Trophoblast cell (in vitro differentiated cells and primary cell): ENCODE measurements around the gene TLE3.

Source experiments
- DNase-seq, 2 donors: peaks; one replicate each; pipeline ENCODE4 v3.0.0-alpha.2; 2016
- H2AFZ ChIP-seq: 2 replicates; pipeline ENCODE4 v1.6.1; 2013; ENCODE audit warnings: low read length, moderate library complexity, mild to moderate bottlenecking; ENCODE audit not compliant: insufficient read depth, poor library complexity
- H2AK5ac ChIP-seq: 2 replicates; pipeline ENCODE4 v1.6.1; 2013; ENCODE audit warnings: mild to moderate bottlenecking, low read length
- H2BK120ac ChIP-seq: 2 replicates; pipeline ENCODE4 v1.6.1; 2013; ENCODE audit warnings: low read length, mild to moderate bottlenecking, moderate library complexity; ENCODE audit not compliant: insufficient read depth, poor library complexity
- H2BK12ac ChIP-seq: 2 replicates; pipeline ENCODE4 v1.6.1; 2013; ENCODE audit warnings: mild to moderate bottlenecking, low read length, moderate library complexity
- H2BK5ac ChIP-seq: 2 replicates; pipeline ENCODE4 v1.6.1; 2013; ENCODE audit warnings: low read length, low read depth, moderate library complexity, mild to moderate bottlenecking; ENCODE audit not compliant: poor library complexity
- H3K14ac ChIP-seq: 2 replicates; pipeline ENCODE4 v1.6.1; 2013; ENCODE audit warnings: mild to moderate bottlenecking, low read length
- H3K18ac ChIP-seq: 2 replicates; pipeline ENCODE4 v1.6.1; 2013; ENCODE audit warnings: mild to moderate bottlenecking, low read length
- H3K23ac ChIP-seq: 2 replicates; pipeline ENCODE4 v1.6.1; 2013; ENCODE audit warnings: low read length
- H3K27ac ChIP-seq: 2 replicates; pipeline ENCODE4 v1.5.1; 2013; ENCODE audit warnings: low read depth, mild to moderate bottlenecking, inconsistent platforms, low read length, moderate library complexity
- H3K27me3 ChIP-seq: 2 replicates; pipeline ENCODE4 v1.6.1; 2013; ENCODE audit warnings: inconsistent platforms, mild to moderate bottlenecking, low read length, moderate library complexity; ENCODE audit not compliant: insufficient read depth
- H3K36me3 ChIP-seq, 2 experiments: 1 replicate in 1 of 2; 2 replicates in 1 of 2; pipeline ENCODE4 v1.6.1; 2013; ENCODE audit warnings: low read length in 2 of 2, mild to moderate bottlenecking in 2 of 2, moderate library complexity in 1 of 2; ENCODE audit not compliant: insufficient read depth in 2 of 2, control insufficient read depth in 1 of 2
- H3K4ac ChIP-seq: 2 replicates; pipeline ENCODE4 v1.6.1; 2013; ENCODE audit warnings: low read depth, mild to moderate bottlenecking, low read length, moderate library complexity
- H3K4me1 ChIP-seq, 2 experiments: 1 replicate in 1 of 2; 2 replicates in 1 of 2; pipeline ENCODE4 v1.6.1; 2013; ENCODE audit warnings: low read length in 2 of 2, mild to moderate bottlenecking in 2 of 2, moderate library complexity in 1 of 2; ENCODE audit not compliant: insufficient read depth in 2 of 2, control insufficient read depth in 1 of 2
- H3K4me2 ChIP-seq: 2 replicates; pipeline ENCODE4 v1.6.1; 2013; ENCODE audit warnings: inconsistent platforms, mild to moderate bottlenecking, low read length, moderate library complexity
- H3K4me3 ChIP-seq: 2 replicates; pipeline ENCODE4 v1.5.1; 2013; ENCODE audit warnings: mild to moderate bottlenecking, low read depth, low read length, inconsistent platforms
- H3K79me1 ChIP-seq: one replicate; pipeline ENCODE4 v1.6.1; 2013; ENCODE audit warnings: low read length
- H3K79me2 ChIP-seq: 2 replicates; pipeline ENCODE4 v1.6.1; 2013; ENCODE audit warnings: low read length, mild to moderate bottlenecking; ENCODE audit not compliant: control insufficient read depth, insufficient read depth, poor library complexity
- H3K9ac ChIP-seq: 2 replicates; pipeline ENCODE4 v1.6.1; 2013; ENCODE audit warnings: mild to moderate bottlenecking, low read length
- H3K9me3 ChIP-seq: 2 replicates; pipeline ENCODE4 v1.6.1; 2013; ENCODE audit warnings: low read depth, mild to moderate bottlenecking, control low read depth, inconsistent platforms, low read length; ENCODE audit not compliant: insufficient read depth
- H4K12ac ChIP-seq: 2 replicates; pipeline ENCODE4 v1.6.1; 2013; ENCODE audit warnings: low read depth, mild to moderate bottlenecking, low read length, moderate library complexity
- H4K8ac ChIP-seq: 2 replicates; pipeline ENCODE4 v1.6.1; 2013; ENCODE audit warnings: low read depth, mild to moderate bottlenecking, low read length, moderate library complexity
- H4K91ac ChIP-seq: one replicate; pipeline ENCODE4 v1.6.1; 2013; ENCODE audit warnings: low read depth, mild to moderate bottlenecking, low read length, moderate library complexity
- WGBS: extraction: QIAGEN DNeasy Blood & Tissue Kit; methylation state at CpG from one replicate; pipeline ENCODE4 v1.1.7; 2013; ENCODE audit warnings: missing lambda C conversion rate; ENCODE audit not compliant: insufficient read length, insufficient coverage; ENCODE audit errors: extremely low coverage; 5-methylcytosine and 5-hydroxymethylcytosine counted together

Gene TLE3

GRCh38 chr15:70053716-70054229, 43.9 kb downstream of the TLE3 start:
- H3K4me1 ChIP-seq = peaks cover 0 to 4% of the 10 kb centered on the region in 2 experiments
- no peaks in the 10 kb centered on the region for H3K9me3 ChIP-seq
- DNase-seq = no peak
- no peak overlapping the region for H2BK120ac ChIP-seq
- H4K12ac ChIP-seq = no peak overlapping the region
- no peak overlapping the region for H3K27ac ChIP-seq
- no peak overlapping the region for H3K4me3 ChIP-seq
- H3K79me2 ChIP-seq = no peaks in the 10 kb centered on the region
- H3K4me2 ChIP-seq = no peak overlapping the region
- no peaks in the 10 kb centered on the region for H3K27me3 ChIP-seq
- no peak overlapping the region for H2BK5ac ChIP-seq
- no peak overlapping the region for H2AFZ ChIP-seq
- no peak overlapping the region for H2AK5ac ChIP-seq
- no peak overlapping the region for H4K91ac ChIP-seq
- H3K36me3 ChIP-seq = peaks cover 88 to 89% of the 10 kb centered on the region in 2 experiments
- H3K4ac ChIP-seq = no peak overlapping the region
- no peak overlapping the region for H3K18ac ChIP-seq
- H4K8ac ChIP-seq = no peak overlapping the region
- no peak overlapping the region for H3K14ac ChIP-seq
- no CpG with 5 or more reads among the region's 11 CpGs for WGBS
- no peak overlapping the region for H2BK12ac ChIP-seq
- H3K9ac ChIP-seq = no peak overlapping the region
- no peaks in the 10 kb centered on the region for H3K79me1 ChIP-seq
- no peak overlapping the region for H3K23ac ChIP-seq

GRCh38 chr15:70053001-70053715, 44.6 kb downstream of the TLE3 start:
- no peak overlapping the region for H2BK12ac ChIP-seq
- H3K79me2 ChIP-seq = no peaks in the 10 kb centered on the region
- H3K14ac ChIP-seq = no peak overlapping the region
- no peak overlapping the region for H2BK120ac ChIP-seq
- H3K4me2 ChIP-seq = no peak overlapping the region
- no peaks in the 10 kb centered on the region for H3K79me1 ChIP-seq
- no peak overlapping the region for H2BK5ac ChIP-seq
- peaks cover 0 to 4% of the 10 kb centered on the region in 2 experiments for H3K4me1 ChIP-seq
- H4K91ac ChIP-seq = no peak overlapping the region
- H3K9ac ChIP-seq = no peak overlapping the region
- no peak overlapping the region for H4K12ac ChIP-seq
- H2AFZ ChIP-seq = no peak overlapping the region
- H4K8ac ChIP-seq = no peak overlapping the region
- H3K27ac ChIP-seq = no peak overlapping the region
- H3K4ac ChIP-seq = no peak overlapping the region
- WGBS = no CpG with 5 or more reads among the region's 15 CpGs
- DNase-seq = no peak
- H3K23ac ChIP-seq = no peak overlapping the region
- no peak overlapping the region for H3K18ac ChIP-seq
- H3K9me3 ChIP-seq = no peaks in the 10 kb centered on the region
- H3K36me3 ChIP-seq = peaks cover 85 to 87% of the 10 kb centered on the region in 2 experiments
- H3K27me3 ChIP-seq = no peaks in the 10 kb centered on the region
- H3K4me3 ChIP-seq = no peak overlapping the region
- H2AK5ac ChIP-seq = no peak overlapping the region

- Histone ChIP-seq H2AFZ (no peak overlapping the region), H3K23ac (no peak overlapping the region), H2BK120ac (no peak overlapping the region), H3K18ac (no peak overlapping the region), H3K14ac (no peak overlapping the region), H2BK12ac (no peak overlapping the region), H3K27ac (no peak overlapping the region), H3K4me2 (no peak overlapping the region), H3K4me1 (peaks cover 0 to 4% of the 10 kb centered on the region in 2 experiments), H3K4ac (no peak overlapping the region), H4K12ac (no peak overlapping the region), H3K79me2 (no peaks in the 10 kb centered on the region), H3K27me3 (no peaks in the 10 kb centered on the region), H3K36me3 (peaks cover 77 to 78% of the 10 kb centered on the region in 2 experiments), H3K9me3 (no peaks in the 10 kb centered on the region), H3K9ac (no peak overlapping the region), H4K8ac (no peak overlapping the region), H3K79me1 (no peaks in the 10 kb centered on the region), H4K91ac (no peak overlapping the region), H2BK5ac (no peak overlapping the region), H3K4me3 (no peak overlapping the region), H2AK5ac (no peak overlapping the region)
- no peak for DNase-seq
- no CpG with 5 or more reads among the region's 9 CpGs for WGBS
These were observed 45.6 kb downstream of the TLE3 start for GRCh38 chr15:70051948-70052633.

DNA sequence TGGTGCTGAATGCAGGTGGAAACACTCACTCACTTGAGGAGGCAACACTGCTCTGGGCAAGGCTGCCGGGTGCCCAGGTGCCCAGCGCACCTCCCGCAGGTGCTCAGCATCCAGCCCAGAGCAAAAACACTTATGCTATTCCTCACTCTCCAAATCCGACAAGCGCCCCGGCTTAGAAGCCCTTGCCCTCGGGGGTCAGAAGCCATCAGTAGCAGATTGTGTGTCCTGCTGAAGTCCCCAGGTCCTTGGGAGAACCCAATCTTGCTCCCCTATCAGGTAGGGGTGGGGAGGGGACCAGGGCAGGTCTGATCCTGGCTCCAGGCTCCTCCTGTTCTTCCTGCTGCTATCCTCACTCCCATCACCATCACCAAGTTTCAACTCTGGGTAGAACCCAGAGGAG, 46.7 kb downstream of the TLE3 start:
- H2AK5ac ChIP-seq = no peak overlapping the region
- H3K79me1 ChIP-seq = no peaks in the 10 kb centered on the region
- DNase-seq = no peak
- H4K8ac ChIP-seq = no peak overlapping the region
- peaks cover 69 to 70% of the 10 kb centered on the region in 2 experiments for H3K36me3 ChIP-seq
- H3K4me1 ChIP-seq = peaks cover 0 to 4% of the 10 kb centered on the region in 2 experiments
- no peaks in the 10 kb centered on the region for H3K9me3 ChIP-seq
- H3K79me2 ChIP-seq = no peaks in the 10 kb centered on the region
- no peak overlapping the region for H3K23ac ChIP-seq
- H3K4me2 ChIP-seq = no peak overlapping the region
- H2BK5ac ChIP-seq = no peak overlapping the region
- H2BK120ac ChIP-seq = no peak overlapping the region
- H3K4me3 ChIP-seq = no peak overlapping the region
- H4K12ac ChIP-seq = no peak overlapping the region
- H2AFZ ChIP-seq = no peak overlapping the region
- H3K27me3 ChIP-seq = no peaks in the 10 kb centered on the region
- no peak overlapping the region for H4K91ac ChIP-seq
- no CpG with 5 or more reads among the region's 7 CpGs for WGBS
- H3K14ac ChIP-seq = no peak overlapping the region
- H3K27ac ChIP-seq = no peak overlapping the region
- no peak overlapping the region for H3K9ac ChIP-seq
- no peak overlapping the region for H3K18ac ChIP-seq
- no peak overlapping the region for H2BK12ac ChIP-seq
- H3K4ac ChIP-seq = no peak overlapping the region
